HAP-1 (cell line): ENCODE data around the gene FLRT2.

Experiments used
- DNase-seq, 2 experiments: peaks; one replicate each; pipeline ENCODE4 v3.0.0-alpha.2; 2016 to 2020; ENCODE audit warnings: low spot score in 2 of 2
- H3K27me3 ChIP-seq: fragments of 250-450 bp; sonication (Bioruptor Pico); 2 replicates; pipeline ENCODE4 v1.5.1; 2020; ENCODE audit warnings: low read depth, mild to moderate bottlenecking, moderate library complexity
- H3K36me3 ChIP-seq: fragments of 250-450 bp; sonication (Bioruptor Pico); replicated peaks from 2 replicates; pipeline ENCODE4 v1.5.1; 2020; ENCODE audit warnings: mild to moderate bottlenecking
- H3K4me1 ChIP-seq: fragments of 250-450 bp; sonication (Bioruptor Pico); 2 replicates; pipeline ENCODE4 v1.5.1; 2020; ENCODE audit warnings: mild to moderate bottlenecking
- H3K4me3 ChIP-seq: fragments of 250-450 bp; sonication (Bioruptor Pico); 2 replicates; pipeline ENCODE4 v1.5.1; 2020; ENCODE audit warnings: mild to moderate bottlenecking, moderate library complexity
- H3K9me3 ChIP-seq: fragments of 250-450 bp; sonication (Bioruptor Pico); 2 replicates; pipeline ENCODE4 v1.5.1; 2020; ENCODE audit warnings: mild to moderate bottlenecking, moderate library complexity
- in situ Hi-C: fragments of 300-500 bp; cut with MboI; formaldehyde crosslinking; loops from 3 replicates; pipeline ENCODE4 v1.14.3; 2020; ENCODE audit warnings: low sequenced_read_pairs, inconsistent platforms, mixed read lengths

Gene FLRT2

GRCh38 chr14:85625925-85626585, 96.1 kb downstream of the FLRT2 start:
- no peaks in the 10 kb centered on the region for H3K9me3 ChIP-seq
- H3K36me3 ChIP-seq, result no peaks in the 10 kb centered on the region
- DNase-seq, result no peak
- in situ Hi-C loops, result no loop called here
- no peak overlapping the region for H3K4me3 ChIP-seq
- H3K27me3 ChIP-seq, result no peaks in the 10 kb centered on the region
- H3K4me1 ChIP-seq, result no peaks in the 10 kb centered on the region

GRCh38 chr14:85634205-85634604, 104.3 kb downstream of the FLRT2 start:
- H3K9me3 ChIP-seq, result no peaks in the 10 kb centered on the region
- no peaks in the 10 kb centered on the region for H3K27me3 ChIP-seq
- H3K4me1 ChIP-seq, result no peaks in the 10 kb centered on the region
- in situ Hi-C loops, result no loop called here
- no peaks in the 10 kb centered on the region for H3K36me3 ChIP-seq
- no peak for DNase-seq
- no peak overlapping the region for H3K4me3 ChIP-seq

DNA sequence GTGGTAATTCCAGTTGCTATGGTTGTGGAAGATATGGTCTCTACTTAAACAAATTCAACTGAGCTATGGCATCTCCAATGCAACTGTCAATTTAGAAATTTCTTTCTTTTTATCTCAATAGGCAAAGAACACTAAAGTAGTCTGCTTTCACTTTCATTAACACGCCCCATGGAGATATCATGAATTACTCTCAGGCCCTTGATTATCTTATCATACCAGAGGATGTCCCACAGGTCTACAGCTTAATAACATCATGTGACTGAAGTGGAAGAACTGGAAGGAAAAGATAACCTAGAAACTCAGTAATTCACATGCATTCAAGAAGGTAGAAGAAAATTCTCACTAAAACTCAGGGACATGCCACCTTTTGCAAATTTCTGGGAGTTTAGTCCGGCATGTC, 114.3 kb downstream of the FLRT2 start:
- in situ Hi-C loops, result no loop called here
- no peaks in the 10 kb centered on the region for H3K9me3 ChIP-seq

DNA sequence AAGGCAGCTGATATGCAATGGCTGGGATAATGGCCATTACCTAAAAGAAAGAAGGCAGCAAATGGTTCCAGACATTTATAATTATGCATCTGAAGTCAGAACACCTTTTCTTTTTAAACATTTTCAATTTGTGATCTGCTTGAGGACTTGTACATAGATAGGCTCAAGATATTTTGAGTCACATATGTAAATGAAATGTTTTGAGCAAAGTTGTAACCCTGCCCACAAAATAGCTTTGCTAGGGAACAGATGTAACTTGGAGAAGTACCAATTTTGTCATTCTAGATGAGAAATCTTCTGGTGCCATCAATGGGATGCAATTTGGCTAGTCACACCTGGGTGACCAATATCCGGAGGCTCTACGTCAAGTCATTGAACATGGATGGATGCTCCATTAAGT, 123.1 kb downstream of the FLRT2 start:
- DNase-seq, result no peak
- Histone ChIP-seq H3K4me3 (no peak overlapping the region), H3K36me3 (no peaks in the 10 kb centered on the region), H3K27me3 (no peaks in the 10 kb centered on the region), H3K9me3 (no peaks in the 10 kb centered on the region), H3K4me1 (no peaks in the 10 kb centered on the region)
- in situ Hi-C loops, result no loop called here

More for the DNA sequence above, 114.3 kb downstream of the FLRT2 start:
- Histone ChIP-seq H3K4me1 (no peaks in the 10 kb centered on the region), H3K27me3 (no peaks in the 10 kb centered on the region), H3K4me3 (no peak overlapping the region), H3K36me3 (no peaks in the 10 kb centered on the region)
- DNase-seq, result no peak

DNA sequence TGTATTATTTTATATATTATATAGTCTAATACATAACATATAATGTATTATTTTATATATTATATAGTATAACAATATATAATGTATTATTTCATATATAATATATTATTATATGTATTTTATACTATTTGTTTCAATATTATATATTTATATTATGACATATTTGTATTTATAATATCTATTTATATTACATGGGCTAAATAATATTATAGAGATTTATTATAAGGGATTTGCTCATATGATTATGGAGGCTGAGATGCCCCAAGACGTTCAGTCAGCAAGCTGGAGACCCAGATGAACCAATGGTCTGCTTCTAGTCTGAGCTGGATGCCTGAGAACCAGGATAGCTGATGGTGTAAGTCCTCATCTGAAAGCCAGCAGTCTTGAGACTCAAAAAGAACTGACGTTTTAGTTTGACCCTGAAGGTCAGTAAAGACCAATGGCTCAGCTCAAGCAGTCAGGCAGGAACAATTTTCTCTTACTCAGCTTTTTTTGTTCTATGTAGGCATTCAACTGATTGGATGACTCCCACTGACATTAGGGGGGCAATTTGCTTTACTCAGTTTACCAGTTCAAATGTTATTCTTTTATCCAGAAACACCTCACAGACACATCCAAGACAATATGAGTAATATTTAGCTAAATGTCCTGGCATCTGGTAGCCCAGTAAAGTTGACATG, 130.4 kb downstream of the FLRT2 start:
- no peaks in the 10 kb centered on the region for H3K27me3 ChIP-seq
- no peaks in the 10 kb centered on the region for H3K36me3 ChIP-seq
- no peak overlapping the region for H3K4me3 ChIP-seq
- no peaks in the 10 kb centered on the region for H3K4me1 ChIP-seq
- no peaks in the 10 kb centered on the region for H3K9me3 ChIP-seq
- no peak for DNase-seq
- in situ Hi-C loops, result no loop called here

- no peak overlapping the region for H3K4me3 ChIP-seq
- in situ Hi-C loops, result no loop called here
- H3K27me3 ChIP-seq, result no peaks in the 10 kb centered on the region
- no peak for DNase-seq
- 0 out of 2 replicates have a peak, but pooled peaks cover 3% of the 10 kb centered on the region for H3K4me1 ChIP-seq
- no peaks in the 10 kb centered on the region for H3K36me3 ChIP-seq
- H3K9me3 ChIP-seq, result no peaks in the 10 kb centered on the region
Measured at GRCh38 chr14:85662096-85662495, 132.2 kb downstream of the FLRT2 start.

DNA sequence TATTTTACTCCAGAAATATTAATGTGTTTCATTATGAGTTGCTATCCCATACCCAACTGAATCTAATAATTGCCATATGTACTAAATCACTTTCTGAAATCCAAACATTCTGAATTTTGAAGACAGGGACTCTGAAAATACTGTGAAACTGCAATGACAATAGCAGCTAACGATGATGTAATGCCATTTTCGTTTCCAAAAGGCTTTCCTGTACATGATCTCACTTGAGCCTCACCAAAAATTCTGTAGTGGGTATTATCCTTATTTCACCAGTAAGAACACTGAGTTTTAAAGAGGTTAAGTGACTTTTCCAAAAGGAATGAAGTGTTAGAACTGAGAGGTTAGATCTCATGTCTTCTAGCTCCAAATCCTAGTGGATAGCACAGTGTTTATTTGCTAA, 133.3 kb downstream of the FLRT2 start:
- Histone ChIP-seq H3K9me3 (no peaks in the 10 kb centered on the region), H3K4me3 (no peak overlapping the region), H3K27me3 (no peaks in the 10 kb centered on the region), H3K36me3 (no peaks in the 10 kb centered on the region), H3K4me1 (0 out of 2 replicates have a peak, but pooled peaks cover 3% of the 10 kb centered on the region)
- no peak for DNase-seq
- in situ Hi-C loops, result no loop called here

GRCh38 chr14:85663667-85664066, 133.7 kb downstream of the FLRT2 start:
- 0 out of 2 replicates have a peak, but pooled peaks cover 3% of the 10 kb centered on the region for H3K4me1 ChIP-seq
- DNase-seq, result no peak
- H3K4me3 ChIP-seq, result no peak overlapping the region
- no peaks in the 10 kb centered on the region for H3K36me3 ChIP-seq
- H3K27me3 ChIP-seq, result no peaks in the 10 kb centered on the region
- H3K9me3 ChIP-seq, result no peaks in the 10 kb centered on the region
- in situ Hi-C loops, result no loop called here

DNA sequence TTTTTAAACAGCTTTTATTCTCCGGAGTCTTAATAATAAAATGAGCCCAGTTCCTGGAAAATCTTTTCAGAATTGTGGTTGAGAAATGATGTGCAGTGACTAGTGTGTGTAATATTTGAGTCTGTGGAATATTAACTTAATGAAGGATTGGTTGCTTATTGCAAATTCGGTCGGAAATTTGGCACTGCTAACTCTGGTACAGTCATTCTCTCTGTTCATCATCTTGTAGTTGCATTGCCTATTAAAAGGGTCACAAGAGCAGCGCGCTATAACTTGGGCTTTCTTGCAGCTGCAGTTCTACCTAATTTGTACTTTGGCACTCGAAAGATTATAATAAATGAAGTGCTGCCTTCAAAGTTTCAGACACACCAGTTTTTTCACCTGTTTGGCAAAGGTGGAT, 146.0 kb downstream of the FLRT2 start:
- Histone ChIP-seq H3K4me1 (no peaks in the 10 kb centered on the region), H3K9me3 (no peaks in the 10 kb centered on the region), H3K36me3 (no peaks in the 10 kb centered on the region), H3K4me3 (no peak overlapping the region), H3K27me3 (no peaks in the 10 kb centered on the region)
- no peak for DNase-seq
- in situ Hi-C loops, result no loop called here

- H3K4me1 ChIP-seq, result no peaks in the 10 kb centered on the region
- H3K36me3 ChIP-seq, result no peaks in the 10 kb centered on the region
- H3K9me3 ChIP-seq, result no peaks in the 10 kb centered on the region
- H3K4me3 ChIP-seq, result no peak overlapping the region
- no peak for DNase-seq
- H3K27me3 ChIP-seq, result no peaks in the 10 kb centered on the region
- in situ Hi-C loops, result no loop called here
Measured at GRCh38 chr14:85686908-85687307, 157.0 kb downstream of the FLRT2 start.

DNA sequence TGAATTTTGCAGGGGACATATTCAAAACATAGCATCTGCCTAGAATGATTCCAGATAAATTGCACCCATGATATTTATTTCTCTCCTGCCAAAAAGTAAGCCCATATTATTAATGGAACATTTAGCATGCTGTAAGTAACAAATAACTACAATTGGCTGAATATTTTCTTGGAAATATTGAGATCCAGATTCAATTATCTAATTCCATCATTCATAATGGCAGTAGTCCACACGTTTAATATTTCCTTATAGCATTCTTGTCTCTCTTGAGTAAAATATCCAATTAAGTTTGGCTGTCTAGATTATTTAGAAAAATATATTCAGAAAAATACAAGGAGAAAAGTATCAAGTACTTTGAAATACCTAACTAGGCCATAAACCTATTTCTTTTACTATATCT, 157.5 kb downstream of the FLRT2 start:
- Histone ChIP-seq H3K4me3 (no peak overlapping the region), H3K4me1 (no peaks in the 10 kb centered on the region), H3K9me3 (no peaks in the 10 kb centered on the region), H3K36me3 (no peaks in the 10 kb centered on the region), H3K27me3 (no peaks in the 10 kb centered on the region)
- no peak for DNase-seq
- in situ Hi-C loops, result no loop called here

DNA sequence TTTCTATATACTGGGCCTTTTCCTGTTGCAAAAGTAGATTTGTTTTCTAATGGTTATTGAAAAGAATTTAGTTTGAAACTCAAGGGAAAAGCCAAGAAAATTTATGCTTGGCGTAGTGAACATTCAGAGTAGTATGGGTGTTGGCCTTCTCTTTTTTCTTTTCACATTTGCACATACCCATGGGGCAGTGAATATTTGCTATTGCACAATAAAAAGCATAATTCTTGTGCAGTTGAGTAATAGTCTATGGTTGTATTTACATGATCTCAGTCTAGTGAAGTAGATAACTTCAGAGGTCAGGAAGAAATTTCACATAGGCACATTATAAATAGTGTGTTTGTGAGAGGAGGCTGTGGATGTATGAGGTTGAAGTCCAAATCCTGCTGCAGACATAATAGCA, 158.1 kb downstream of the FLRT2 start:
- in situ Hi-C loops, result no loop called here
- H3K27me3 ChIP-seq, result no peaks in the 10 kb centered on the region
- no peaks in the 10 kb centered on the region for H3K36me3 ChIP-seq
- H3K4me3 ChIP-seq, result no peak overlapping the region
- no peaks in the 10 kb centered on the region for H3K4me1 ChIP-seq
- H3K9me3 ChIP-seq, result no peaks in the 10 kb centered on the region
- DNase-seq, result no peak

GRCh38 chr14:85695300-85695699, 165.4 kb downstream of the FLRT2 start:
- no peak overlapping the region for H3K4me3 ChIP-seq
- peaks cover 6% of the 10 kb centered on the region; the same call in 1 of the 2 replicates for H3K4me1 ChIP-seq
- H3K9me3 ChIP-seq, result no peaks in the 10 kb centered on the region
- no peaks in the 10 kb centered on the region for H3K36me3 ChIP-seq
- in situ Hi-C loops, result no loop called here
- H3K27me3 ChIP-seq, result no peaks in the 10 kb centered on the region
- DNase-seq, result no peak

DNA sequence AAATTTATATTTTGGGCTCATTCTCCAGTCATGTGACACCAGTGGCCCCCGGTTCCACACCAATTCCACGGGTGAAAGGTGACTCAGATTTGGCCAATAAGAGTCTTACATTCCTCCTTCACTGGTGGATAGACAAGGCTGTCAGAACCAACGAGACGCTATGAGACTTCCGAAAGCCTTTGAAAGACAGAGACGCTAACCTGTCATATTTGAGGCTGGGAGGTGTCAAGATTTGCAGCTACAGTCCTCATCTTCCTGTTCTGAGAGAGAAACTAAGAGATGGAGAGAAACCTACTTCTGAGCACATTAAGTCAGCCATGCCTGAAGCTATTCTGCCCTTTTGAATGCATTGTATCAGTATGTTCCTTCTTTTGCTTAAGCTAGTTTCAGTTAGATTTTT, 171.2 kb downstream of the FLRT2 start:
- H3K9me3 ChIP-seq, result no peaks in the 10 kb centered on the region
- in situ Hi-C loops, result no loop called here

More for the DNA sequence above, 171.2 kb downstream of the FLRT2 start:
- Histone ChIP-seq H3K27me3 (no peaks in the 10 kb centered on the region), H3K4me1 (peaks cover 6% of the 10 kb centered on the region; the same call in 1 of the 2 replicates), H3K4me3 (no peak overlapping the region), H3K36me3 (no peaks in the 10 kb centered on the region)
- DNase-seq, result no peak
